Measurements from ENCODE around the gene SMARCAD1.
"Not testable (repeated sequence)": the region's sequence is repeated elsewhere in the genome, so short reads cannot be mapped to it uniquely, and the experiment has no call there.

GRCh38 chr4:94295473-94295872, 87.8 kb downstream of the SMARCAD1 start:
- not testable (repeated sequence) for TF ChIP-seq EZH2 (IDR thresholded peaks at IDR 0.05; ENCODE audit: insufficient read depth, poor library complexity, severe bottlenecking); EZH2phosphoT487 (IDR thresholded peaks at IDR 0.05; ENCODE audit: insufficient read depth, low read depth)
